Measurements from ENCODE around the gene WDR64. TPM values are rescaled to one million over a fixed set of nuclear protein-coding genes. Genes with fewer than 3 reads are reported as not detected.

The WDR64 gene
- total and polyA plus RNA-seq, 9 donors, result 0.10 to 0.67 (median 0.34) TPM; not detected in 2

DNA sequence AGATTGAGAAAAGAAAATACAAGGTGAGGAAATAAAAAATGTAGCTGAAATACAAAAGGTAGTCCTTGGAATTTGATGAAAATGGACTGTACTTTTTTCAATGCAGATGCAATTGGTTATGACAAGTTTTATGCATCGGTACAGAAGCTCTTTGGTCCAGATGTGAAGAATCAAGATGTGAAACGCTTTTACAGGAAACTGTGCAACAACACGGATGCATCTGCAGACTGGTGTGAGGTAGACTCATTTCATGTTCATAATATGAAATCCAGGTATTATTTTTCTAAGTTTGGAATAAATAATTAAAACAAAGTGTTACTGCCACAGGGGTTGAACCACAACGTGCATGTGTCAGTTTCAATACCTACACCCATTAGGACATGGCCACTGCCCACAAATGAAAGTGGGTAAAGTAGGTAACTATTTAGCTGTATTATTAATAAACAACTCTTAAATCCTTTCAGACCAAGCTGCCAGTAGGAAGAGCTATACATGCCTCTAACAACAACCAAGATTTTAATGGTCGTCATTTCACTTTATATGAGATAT is 8.4 kb downstream of the WDR64 start:
- H3K27ac ChIP-seq, result no peak overlapping the region
- intact Hi-C loops (cut with DNase I), result no loop called here
- no peaks in the 10 kb centered on the region for H3K4me1 ChIP-seq (ENCODE audit: insufficient read depth)
- H3K27me3 ChIP-seq, result no peaks in the 10 kb centered on the region
- TF ChIP-seq EP300 (IDR thresholded peaks at IDR 0.05) (no peak), POLR2A (IDR thresholded peaks at IDR 0.05) (no peak), CTCF (IDR thresholded peaks at IDR 0.05) (no peak)
- WGBS, 3 donors, result 89 to 93% (median 91%) methylated on average over 5 of the region's 5 CpGs
- no peaks in the 10 kb centered on the region for H3K9me3 ChIP-seq
- DNase-seq, result no peak
- H3K36me3 ChIP-seq, result no peaks in the 10 kb centered on the region
- H3K4me3 ChIP-seq, result no peak overlapping the region

GRCh38 chr1:241666419-241666818 is 14.3 kb downstream of the WDR64 start:
- intact Hi-C loops (cut with DNase I), result no loop called here
- Histone ChIP-seq H3K4me3 (no peak overlapping the region), H3K9me3 (no peaks in the 10 kb centered on the region), H3K27me3 (no peaks in the 10 kb centered on the region), H3K4me1 (ENCODE audit: insufficient read depth) (no peaks in the 10 kb centered on the region), H3K27ac (no peak overlapping the region), H3K36me3 (no peaks in the 10 kb centered on the region)
- DNase-seq, result no peak
- no peak for TF ChIP-seq POLR2A (IDR thresholded peaks at IDR 0.05)
- no peak for TF ChIP-seq EP300 (IDR thresholded peaks at IDR 0.05)
- TF ChIP-seq CTCF (IDR thresholded peaks at IDR 0.05), result no peak
- WGBS, 3 donors, result 91 to 92% (median 92%) methylated on average over 3 of the region's 3 CpGs

DNA sequence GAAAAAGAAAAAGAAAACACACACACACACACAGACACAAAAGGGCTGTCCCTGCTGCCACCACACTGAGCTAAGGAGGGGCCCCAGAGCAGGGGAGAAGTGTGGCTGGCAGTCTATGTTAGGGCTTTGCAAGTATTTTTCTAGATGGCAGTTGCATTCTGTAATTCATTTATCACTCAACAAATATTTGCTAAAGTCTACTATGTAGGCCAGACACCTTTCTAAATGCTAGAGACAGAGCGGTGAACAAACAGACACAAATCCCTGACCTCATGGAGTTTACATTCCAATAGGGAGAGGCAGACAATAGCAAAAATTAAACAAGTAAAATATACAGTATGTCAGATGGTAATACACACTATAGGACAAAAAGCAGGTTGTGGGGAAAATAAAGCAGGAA is 20.2 kb downstream of the WDR64 start:
- no peaks in the 10 kb centered on the region for H3K27me3 ChIP-seq

GRCh38 chr1:241674805-241675384 is 22.8 kb downstream of the WDR64 start:
- Histone ChIP-seq H3K4me3 (no peak overlapping the region), H3K27me3 (no peaks in the 10 kb centered on the region), H3K9me3 (no peaks in the 10 kb centered on the region), H3K4me1 (ENCODE audit: insufficient read depth) (no peaks in the 10 kb centered on the region), H3K36me3 (no peaks in the 10 kb centered on the region), H3K27ac (no peak overlapping the region)
- WGBS, 3 donors, result 97 to 100% (median 99%) methylated on average over 1 of the region's 1 CpG
- no peak for TF ChIP-seq POLR2A (IDR thresholded peaks at IDR 0.05)
- no peak for TF ChIP-seq EP300 (IDR thresholded peaks at IDR 0.05)
- TF ChIP-seq CTCF (IDR thresholded peaks at IDR 0.05), result no peak
- no peak for DNase-seq
- intact Hi-C loops (cut with DNase I), result no loop called here

More for the DNA sequence above, 20.2 kb downstream of the WDR64 start:
- TF ChIP-seq CTCF (IDR thresholded peaks at IDR 0.05), result no peak
- TF ChIP-seq POLR2A (IDR thresholded peaks at IDR 0.05), result no peak
- TF ChIP-seq EP300 (IDR thresholded peaks at IDR 0.05), result no peak
- DNase-seq, result no peak
- 73 to 85% (median 82%) methylated on average over 1 of the region's 1 CpG for WGBS, 3 donors
- H3K9me3 ChIP-seq, result no peaks in the 10 kb centered on the region
- no peak overlapping the region for H3K27ac ChIP-seq
- intact Hi-C loops (cut with DNase I), result no loop called here
- H3K4me3 ChIP-seq, result no peak overlapping the region
- no peaks in the 10 kb centered on the region for H3K4me1 ChIP-seq (ENCODE audit: insufficient read depth)
- H3K36me3 ChIP-seq, result no peaks in the 10 kb centered on the region

Measured in ovary (tissue), 9 donors.